GM10248 (cell line): ENCODE data around the gene GABRG3.

ENCODE experiments used
- CTCF ChIA-PET: fragments of 300-600 bp; sonication (Branson Sonifier 250); formaldehyde crosslinking; extraction: SDS; loops from one replicate; lab custom pipeline; 2021; ENCODE audit warnings: antibody characterized with exemption; lab: Yijun Ruan, JAX
- POLR2A ChIA-PET: fragments of 350-650 bp; sonication (Branson Sonifier 250); formaldehyde crosslinking; extraction: SDS; loops from one replicate; lab custom pipeline; 2020; ENCODE audit warnings: antibody characterized with exemption; lab: Yijun Ruan, JAX
- DNase-seq: peaks from one replicate; pipeline ENCODE4 v3.0.0; 2012; ENCODE audit errors: extremely low spot score
- CTCF ChIP-seq: IDR thresholded peaks from 2 replicates; pipeline ENCODE4 v1.5.1; 2012; ENCODE audit warnings: mild to moderate bottlenecking, low read depth; ENCODE audit errors: extremely low read depth, missing control alignments, control extremely low read depth

GABRG3 gene

DNA sequence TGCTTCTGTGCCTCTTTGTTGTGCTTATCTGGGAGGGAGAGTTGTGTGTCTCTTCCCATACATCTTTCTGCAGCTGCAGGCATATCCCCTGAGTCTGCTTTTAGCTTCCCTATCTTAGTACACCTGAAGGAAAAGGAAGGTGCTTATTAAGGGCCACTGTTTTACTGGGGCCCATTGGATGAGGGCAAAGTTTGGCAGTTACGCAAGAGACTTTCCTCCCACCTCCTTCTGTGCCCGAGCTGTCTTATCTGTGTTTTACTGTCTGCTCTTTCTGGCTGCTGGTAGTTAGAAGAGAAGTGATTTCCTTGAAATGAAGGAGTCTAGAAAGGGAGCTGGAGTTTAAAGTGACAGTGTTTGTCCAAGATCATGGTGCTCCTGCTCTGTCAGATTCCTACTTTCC is 66.5 kb downstream of the GABRG3 start:
- ChIA-PET CTCF (no interaction called here), POLR2A (no interaction called here)
- no peak for TF ChIP-seq CTCF
- DNase-seq = no peak

GRCh38 chr15:27039152-27039551 is 68.2 kb downstream of the GABRG3 start:
- CTCF ChIA-PET = no interaction called here
- POLR2A ChIA-PET = no interaction called here

DNA sequence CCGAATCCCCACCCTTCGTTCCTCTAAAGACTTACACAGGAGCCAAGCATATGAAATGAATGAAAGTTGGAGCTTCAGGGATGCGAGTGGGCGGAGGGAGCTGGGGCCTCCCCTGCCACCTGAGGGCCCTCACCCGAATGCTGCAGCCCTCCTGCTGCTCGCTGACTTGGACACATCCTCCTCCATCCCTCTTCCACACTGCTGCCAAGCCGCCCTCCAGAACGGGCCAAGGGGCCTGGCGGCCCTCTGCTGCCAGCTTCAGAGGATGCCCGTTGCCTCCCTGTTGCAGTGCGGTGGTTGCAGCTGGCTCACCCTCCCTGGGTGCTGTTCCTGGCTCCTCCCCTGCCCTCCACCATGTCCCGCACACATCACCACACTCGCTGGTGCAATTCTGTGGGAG is 71.2 kb downstream of the GABRG3 start:
- ChIA-PET POLR2A (no interaction called here), CTCF (no interaction called here)
- no peak for TF ChIP-seq CTCF
- DNase-seq = no peak

More at GRCh38 chr15:27039152-27039551, 68.2 kb downstream of the GABRG3 start:
- DNase-seq = no peak
- TF ChIP-seq CTCF = no peak

- CTCF ChIA-PET = no interaction called here
- TF ChIP-seq CTCF = no peak
- DNase-seq = no peak
- POLR2A ChIA-PET = no interaction called here
Observed at GRCh38 chr15:27042646-27043045, 71.7 kb downstream of the GABRG3 start.

GRCh38 chr15:27043770-27044169 is 72.8 kb downstream of the GABRG3 start:
- no peak for DNase-seq
- POLR2A ChIA-PET = no interaction called here
- CTCF ChIA-PET = no interaction called here
- no peak for TF ChIP-seq CTCF

DNA sequence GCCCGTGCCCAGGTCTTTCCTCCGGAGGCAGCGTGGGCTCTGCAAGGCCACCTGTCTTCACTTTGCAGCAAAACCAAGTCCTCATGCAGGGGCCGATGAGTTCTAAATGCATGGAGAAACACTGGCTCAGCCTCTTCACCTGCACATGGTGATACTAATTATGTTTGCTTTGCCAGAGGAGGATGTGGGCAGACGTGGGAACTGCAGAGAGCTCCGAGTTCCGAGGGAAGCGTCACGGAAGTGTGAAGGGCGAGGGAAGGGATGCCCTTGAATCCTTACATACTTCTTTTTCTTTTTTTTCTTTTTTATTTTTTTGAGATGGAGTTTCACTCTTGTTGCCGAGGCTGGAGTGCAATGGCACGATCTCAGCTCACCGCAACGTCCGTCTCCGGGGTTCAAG is 74.8 kb downstream of the GABRG3 start:
- POLR2A ChIA-PET = no interaction called here
- no peak for TF ChIP-seq CTCF
- CTCF ChIA-PET = no interaction called here
- DNase-seq = no peak

- POLR2A ChIA-PET = no interaction called here
- no peak for DNase-seq
- TF ChIP-seq CTCF = no peak
- CTCF ChIA-PET = interaction anchor here (3.1 kb wide), 1 partner anchor 13 kb away, joined by 12 read pairs; no protein-coding TSS in a partner anchor
Observed at GRCh38 chr15:27046880-27047279, 75.9 kb downstream of the GABRG3 start.
